ENCODE data around the gene BPIFB6. TPM values are rescaled to one million over a fixed set of nuclear protein-coding genes. Genes with fewer than 3 reads are reported as not detected.
"Not testable (repeated sequence)": the region's sequence is repeated elsewhere in the genome, so short reads cannot be mapped to it uniquely, and the experiment has no call there.

The BPIFB6 gene
- total and polyA plus RNA-seq, 7 experiments from 2014 or later, result not detected

DNA sequence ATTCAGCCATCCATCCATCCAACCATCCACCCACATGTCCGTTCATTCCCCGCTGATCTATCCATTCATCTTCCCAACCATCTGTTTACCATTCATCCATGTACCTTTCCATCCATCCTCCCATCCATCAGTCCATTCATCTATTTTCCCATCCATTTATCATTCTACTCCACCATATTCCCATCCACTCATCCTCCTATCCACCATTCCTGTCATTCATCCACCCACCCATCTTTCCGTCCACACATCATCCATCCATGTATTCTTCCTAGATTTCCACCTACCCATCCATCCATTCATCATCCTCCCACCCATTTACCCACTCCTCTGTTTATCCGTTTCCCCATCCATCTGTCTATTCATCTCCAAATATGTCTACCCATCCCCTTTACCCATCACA is 6.8 kb downstream of the BPIFB6 start:
- no peaks in the 10 kb centered on the region for H3K4me1 ChIP-seq (ENCODE audit: control insufficient read depth in 2 of 2, insufficient read depth in 2 of 2, low read length in 2 of 2)
- no peaks in the 10 kb centered on the region for H3K36me3 ChIP-seq (ENCODE audit: control insufficient read depth in 2 of 3, insufficient read depth in 3 of 3, low read length in 3 of 3)
- peaks cover 0 to 5% (median 0%) of the 10 kb centered on the region in 3 experiments for H3K9me3 ChIP-seq (ENCODE audit: control insufficient read depth in 2 of 3, low read length in 3 of 3)
- CTCF ChIA-PET, result no interaction called here
- ATAC-seq, result no peak
- H3K27me3 ChIP-seq (ENCODE audit: control insufficient read depth in 2 of 2, insufficient read depth in 2 of 2, low read length in 2 of 2), result no peaks in the 10 kb centered on the region
- H3K27ac Mint-ChIP-seq, result no peak overlapping the region
- no peak overlapping the region for H3K27ac ChIP-seq (ENCODE audit: low read depth, low read length)
- intact Hi-C loops (cut with micrococcal nuclease), result no loop called here
- peaks cover 2 to 9% (median 4%) of the 10 kb centered on the region in 11 donors for H3K9me3 Mint-ChIP-seq
- POLR2A ChIA-PET, result no interaction called here
- DNase-seq, result no peak
- H3K36me3 Mint-ChIP-seq, result peaks cover 0 to 2% (median under 1%) of the 10 kb centered on the region in 5 donors
- peaks cover 0 to 3% (median 0%) of the 10 kb centered on the region in 5 donors for H3K27me3 Mint-ChIP-seq
- no peak overlapping the region for H3K4me3 Mint-ChIP-seq
- H3K4me3 ChIP-seq (ENCODE audit: low read length), result no peak overlapping the region
- peaks cover 0 to 17% (median 0%) of the 10 kb centered on the region in 7 donors for H3K4me1 Mint-ChIP-seq

DNA sequence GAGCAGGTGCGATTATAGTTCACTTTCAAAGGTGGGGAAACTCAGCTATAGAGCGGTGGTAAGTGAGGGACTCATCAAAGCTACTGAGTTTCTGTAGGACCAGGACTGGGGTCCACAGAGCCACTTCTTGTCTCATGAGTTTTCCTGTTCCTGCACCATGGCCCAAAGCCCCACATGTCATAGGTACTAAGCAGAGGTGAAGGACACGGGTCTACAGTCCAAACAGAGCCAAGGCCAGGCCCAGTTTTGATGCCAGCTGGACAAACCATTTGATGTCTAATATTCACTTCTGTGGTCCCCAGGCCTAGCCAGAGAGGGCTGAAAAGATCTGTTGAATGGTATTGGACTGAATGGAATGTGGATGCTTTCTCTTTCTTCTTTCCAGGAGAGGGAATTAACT is 11.0 kb downstream of the BPIFB6 start:
- peaks cover 0 to 18% (median 14%) of the 10 kb centered on the region in 11 donors for H3K9me3 Mint-ChIP-seq
- ATAC-seq (no peak), DNase-seq (no peak)
- no peak overlapping the region for H3K27ac ChIP-seq (ENCODE audit: low read depth, low read length)
- H3K27me3 ChIP-seq (ENCODE audit: control insufficient read depth in 2 of 2, insufficient read depth in 2 of 2, low read length in 2 of 2), result no peaks in the 10 kb centered on the region
- peaks cover 0 to 6% (median 6%) of the 10 kb centered on the region in 3 experiments for H3K9me3 ChIP-seq (ENCODE audit: control insufficient read depth in 2 of 3, low read length in 3 of 3)
- no peak overlapping the region for H3K4me3 ChIP-seq (ENCODE audit: low read length)
- POLR2A ChIA-PET, result no interaction called here
- peaks cover 0 to 20% (median 0%) of the 10 kb centered on the region in 7 donors for H3K4me1 Mint-ChIP-seq
- CTCF ChIA-PET, result interaction anchor here (0.6 kb wide), 1 partner anchor 68 kb away, joined by 3 read pairs; no protein-coding TSS in a partner anchor
- no peaks in the 10 kb centered on the region for H3K36me3 ChIP-seq (ENCODE audit: control insufficient read depth in 2 of 3, insufficient read depth in 3 of 3, low read length in 3 of 3)
- no peaks in the 10 kb centered on the region for H3K4me1 ChIP-seq (ENCODE audit: control insufficient read depth in 2 of 2, insufficient read depth in 2 of 2, low read length in 2 of 2)
- no peak overlapping the region for H3K4me3 Mint-ChIP-seq
- H3K36me3 Mint-ChIP-seq, result peaks cover 0 to 8% (median 0%) of the 10 kb centered on the region in 5 donors
- peaks cover 0 to 3% (median 0%) of the 10 kb centered on the region in 5 donors for H3K27me3 Mint-ChIP-seq
- no peak overlapping the region for H3K27ac Mint-ChIP-seq
- intact Hi-C loops (cut with micrococcal nuclease), result no loop called here

- Histone ChIP-seq H3K4me1 (ENCODE audit: control insufficient read depth in 2 of 2, insufficient read depth in 2 of 2, low read length in 2 of 2) (no peaks in the 10 kb centered on the region), H3K27ac (ENCODE audit: low read depth, low read length) (no peak overlapping the region), H3K36me3 (ENCODE audit: control insufficient read depth in 2 of 3, insufficient read depth in 3 of 3, low read length in 3 of 3) (no peaks in the 10 kb centered on the region), H3K4me3 (ENCODE audit: low read length) (no peak overlapping the region), H3K27me3 (ENCODE audit: control insufficient read depth in 2 of 2, insufficient read depth in 2 of 2, low read length in 2 of 2) (no peaks in the 10 kb centered on the region), H3K9me3 (ENCODE audit: control insufficient read depth in 2 of 3, low read length in 3 of 3) (peaks cover 0 to 6% (median 6%) of the 10 kb centered on the region in 3 experiments)
- H3K27me3 Mint-ChIP-seq, result peaks cover 0 to 1% (median 0%) of the 10 kb centered on the region in 5 donors
- no peak overlapping the region for H3K4me3 Mint-ChIP-seq
- ChIA-PET CTCF (interaction anchor here (0.5 to 0.6 kb wide), 2 partner anchors 69 to 1308 kb away, joined by 3 read pairs; no protein-coding TSS in a partner anchor), POLR2A (no interaction called here)
- H3K4me1 Mint-ChIP-seq, result peaks cover 0 to 17% (median 0%) of the 10 kb centered on the region in 7 donors
- no peak overlapping the region for H3K27ac Mint-ChIP-seq
- H3K9me3 Mint-ChIP-seq, result peaks cover 0 to 18% (median 12%) of the 10 kb centered on the region in 11 donors
- H3K36me3 Mint-ChIP-seq, result peaks cover 0 to 8% (median 0%) of the 10 kb centered on the region in 5 donors
- no peak for DNase-seq
- intact Hi-C loops (cut with micrococcal nuclease), result no loop called here
- no peak for ATAC-seq
Observed at GRCh38 chr20:33042983-33043730, 11.7 kb downstream of the BPIFB6 start.

- ChIA-PET CTCF (interaction anchor here (0.7 kb wide), 1 partner anchor 78 kb away, joined by 3 read pairs; no protein-coding TSS in a partner anchor), POLR2A (no interaction called here)
- Histone ChIP-seq H3K27me3 (ENCODE audit: control insufficient read depth in 2 of 2, insufficient read depth in 2 of 2, low read length in 2 of 2) (no peaks in the 10 kb centered on the region), H3K36me3 (ENCODE audit: control insufficient read depth in 2 of 3, insufficient read depth in 3 of 3, low read length in 3 of 3) (no peaks in the 10 kb centered on the region), H3K4me3 (ENCODE audit: low read length) (no peak overlapping the region), H3K4me1 (ENCODE audit: control insufficient read depth in 2 of 2, insufficient read depth in 2 of 2, low read length in 2 of 2) (no peaks in the 10 kb centered on the region), H3K9me3 (ENCODE audit: control insufficient read depth in 2 of 3, low read length in 3 of 3) (peaks cover 0 to 6% (median 6%) of the 10 kb centered on the region in 3 experiments), H3K27ac (ENCODE audit: low read depth, low read length) (no peak overlapping the region)
- H3K36me3 Mint-ChIP-seq, result peaks cover 0 to 8% (median 0%) of the 10 kb centered on the region in 5 donors
- intact Hi-C loops (cut with micrococcal nuclease), result no loop called here
- H3K27ac Mint-ChIP-seq, result no peak overlapping the region
- peaks cover 0 to 18% (median 12%) of the 10 kb centered on the region in 11 donors for H3K9me3 Mint-ChIP-seq
- no peak overlapping the region for H3K4me3 Mint-ChIP-seq
- no peak for ATAC-seq
- H3K27me3 Mint-ChIP-seq, result no peaks in the 10 kb centered on the region
- H3K4me1 Mint-ChIP-seq, result peaks cover 0 to 17% (median 0%) of the 10 kb centered on the region in 7 donors
- no peak for DNase-seq
Observed at GRCh38 chr20:33043731-33044181, 12.3 kb downstream of the BPIFB6 start.

DNA sequence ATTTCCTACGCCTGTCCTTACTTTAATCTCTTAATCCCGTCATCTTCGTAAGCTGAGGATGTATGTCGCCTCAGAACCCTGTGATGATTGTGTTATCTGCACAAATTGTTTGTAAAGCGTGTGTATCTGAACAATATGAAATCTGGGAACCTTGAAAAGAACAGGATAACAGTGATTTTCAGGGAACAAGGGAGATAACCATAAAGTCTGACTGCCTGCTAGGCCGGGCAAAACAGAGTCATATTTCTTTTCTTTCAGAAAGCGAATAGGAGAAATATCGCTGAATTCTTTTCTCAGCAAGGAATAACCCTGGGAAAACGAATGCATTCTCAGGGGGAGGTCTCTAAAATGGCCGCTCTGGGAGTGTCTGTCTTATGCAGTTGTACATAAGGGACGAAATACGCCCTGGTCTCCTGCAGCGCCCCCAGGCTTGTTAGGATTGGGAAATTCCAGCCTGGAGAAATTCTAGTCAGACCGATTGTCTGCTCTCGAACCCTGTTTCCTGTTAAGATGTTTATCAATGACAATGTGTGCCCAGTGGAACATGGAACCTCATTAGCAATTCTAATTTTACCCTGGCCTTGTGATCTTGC is 13.8 kb downstream of the BPIFB6 start:
- H3K27me3 ChIP-seq (ENCODE audit: control insufficient read depth in 2 of 2, insufficient read depth in 2 of 2, low read length in 2 of 2); H3K27ac Mint-ChIP-seq; H3K36me3 Mint-ChIP-seq; H3K27ac ChIP-seq (ENCODE audit: low read depth, low read length); DNase-seq; H3K4me3 ChIP-seq (ENCODE audit: low read length); H3K4me3 Mint-ChIP-seq; CTCF ChIA-PET; intact Hi-C loops (cut with micrococcal nuclease); H3K4me1 ChIP-seq (ENCODE audit: control insufficient read depth in 2 of 2, insufficient read depth in 2 of 2, low read length in 2 of 2); H3K27me3 Mint-ChIP-seq; H3K9me3 ChIP-seq (ENCODE audit: control insufficient read depth in 2 of 3, low read length in 3 of 3); ATAC-seq; H3K36me3 ChIP-seq (ENCODE audit: control insufficient read depth in 2 of 3, insufficient read depth in 3 of 3, low read length in 3 of 3); POLR2A ChIA-PET: not testable (repeated sequence)
- Mint-ChIP-seq H3K9me3 (peaks cover 0 to 18% (median 12%) of the 10 kb centered on the region in 11 donors), H3K4me1 (peaks cover 0 to 12% (median 0%) of the 10 kb centered on the region in 7 donors)

DNA sequence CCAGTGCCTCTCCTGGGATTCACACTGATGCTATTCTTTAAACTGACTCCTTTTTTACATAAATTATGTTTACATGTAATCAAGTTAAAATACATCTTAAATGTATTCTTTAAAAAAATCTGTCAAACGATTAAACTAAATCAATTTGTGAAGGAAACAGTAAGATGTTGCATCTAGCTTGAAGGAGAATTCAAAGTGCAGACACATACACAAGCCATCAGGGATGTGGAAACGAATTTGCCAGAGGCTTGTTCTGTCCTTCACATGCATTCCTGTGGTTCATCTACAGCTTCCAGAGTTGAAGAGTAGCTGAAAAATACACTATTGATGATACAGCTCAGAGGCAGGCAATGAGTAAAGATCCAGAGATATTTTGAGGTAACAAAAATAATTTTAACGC is 15.0 kb downstream of the BPIFB6 start:
- ATAC-seq, result no peak

More for the DNA sequence above, 15.0 kb downstream of the BPIFB6 start:
- Histone ChIP-seq H3K36me3 (ENCODE audit: control insufficient read depth in 2 of 3, insufficient read depth in 3 of 3, low read length in 3 of 3) (no peaks in the 10 kb centered on the region), H3K9me3 (ENCODE audit: control insufficient read depth in 2 of 3, low read length in 3 of 3) (peaks cover 0 to 6% (median 6%) of the 10 kb centered on the region in 3 experiments), H3K27me3 (ENCODE audit: control insufficient read depth in 2 of 2, insufficient read depth in 2 of 2, low read length in 2 of 2) (no peaks in the 10 kb centered on the region), H3K27ac (ENCODE audit: low read depth, low read length) (no peak overlapping the region), H3K4me1 (ENCODE audit: control insufficient read depth in 2 of 2, insufficient read depth in 2 of 2, low read length in 2 of 2) (no peaks in the 10 kb centered on the region), H3K4me3 (ENCODE audit: low read length) (no peak overlapping the region)
- Mint-ChIP-seq H3K27ac (no peak overlapping the region), H3K4me3 (no peak overlapping the region), H3K9me3 (peaks cover 0 to 18% (median 12%) of the 10 kb centered on the region in 11 donors), H3K4me1 (peaks cover 0 to 11% (median 0%) of the 10 kb centered on the region in 7 donors), H3K36me3 (peaks cover 0 to 8% (median 0%) of the 10 kb centered on the region in 5 donors), H3K27me3 (no peaks in the 10 kb centered on the region)
- POLR2A ChIA-PET, result no interaction called here
- CTCF ChIA-PET, result no interaction called here
- DNase-seq, result no peak
- intact Hi-C loops (cut with micrococcal nuclease), result no loop called here

Data from naive thymus-derived CD4-positive, alpha-beta T cell (primary cell).